ENCODE measurements around the gene ARHGAP44.

GRCh38 chr17:12974005-12974531 is 184.8 kb downstream of the ARHGAP44 start:
- TF ChIP-seq CTCF (IDR thresholded peaks at IDR 0.05) (no peak), ZFX (IDR thresholded peaks at IDR 0.05; ENCODE audit: borderline replicate concordance) (no peak)

All from 22Rv1 (cell line).